GM06990 (cell line): Measurements from ENCODE around the gene UCN2.
"Not testable (repeated sequence)": the region's sequence is repeated elsewhere in the genome, so short reads cannot be mapped to it uniquely, and the experiment has no call there.

Experiments
- DNase-seq: peaks from one replicate; pipeline ENCODE4 v3.0.0-alpha.2; 2011; ENCODE audit not compliant: insufficient read length; ENCODE audit errors: extremely low read depth
- H3K27me3 ChIP-seq: replicated peaks from 2 replicates; pipeline ENCODE4 v1.6.0; 2011; ENCODE audit warnings: low read length; ENCODE audit not compliant: control insufficient read depth, insufficient read depth
- H3K36me3 ChIP-seq: 2 replicates; pipeline ENCODE4 v1.5.1; 2011; ENCODE audit warnings: low read length; ENCODE audit not compliant: control insufficient read depth, insufficient read depth
- H3K4me3 ChIP-seq: replicated peaks from 2 replicates; pipeline ENCODE4 v1.5.1; 2011; ENCODE audit warnings: low read depth, mild to moderate bottlenecking, control low read depth, low read length
- TF ChIP-seq, protein P1 (sequence below): IDR thresholded peaks from 2 replicates; pipeline ENCODE4 v1.5.1; 2011; ENCODE audit warnings: low read length, control low read depth, mild to moderate bottlenecking, inconsistent platforms; ENCODE audit not compliant: insufficient read depth, poor library complexity, severe bottlenecking

UCN2 gene

DNA sequence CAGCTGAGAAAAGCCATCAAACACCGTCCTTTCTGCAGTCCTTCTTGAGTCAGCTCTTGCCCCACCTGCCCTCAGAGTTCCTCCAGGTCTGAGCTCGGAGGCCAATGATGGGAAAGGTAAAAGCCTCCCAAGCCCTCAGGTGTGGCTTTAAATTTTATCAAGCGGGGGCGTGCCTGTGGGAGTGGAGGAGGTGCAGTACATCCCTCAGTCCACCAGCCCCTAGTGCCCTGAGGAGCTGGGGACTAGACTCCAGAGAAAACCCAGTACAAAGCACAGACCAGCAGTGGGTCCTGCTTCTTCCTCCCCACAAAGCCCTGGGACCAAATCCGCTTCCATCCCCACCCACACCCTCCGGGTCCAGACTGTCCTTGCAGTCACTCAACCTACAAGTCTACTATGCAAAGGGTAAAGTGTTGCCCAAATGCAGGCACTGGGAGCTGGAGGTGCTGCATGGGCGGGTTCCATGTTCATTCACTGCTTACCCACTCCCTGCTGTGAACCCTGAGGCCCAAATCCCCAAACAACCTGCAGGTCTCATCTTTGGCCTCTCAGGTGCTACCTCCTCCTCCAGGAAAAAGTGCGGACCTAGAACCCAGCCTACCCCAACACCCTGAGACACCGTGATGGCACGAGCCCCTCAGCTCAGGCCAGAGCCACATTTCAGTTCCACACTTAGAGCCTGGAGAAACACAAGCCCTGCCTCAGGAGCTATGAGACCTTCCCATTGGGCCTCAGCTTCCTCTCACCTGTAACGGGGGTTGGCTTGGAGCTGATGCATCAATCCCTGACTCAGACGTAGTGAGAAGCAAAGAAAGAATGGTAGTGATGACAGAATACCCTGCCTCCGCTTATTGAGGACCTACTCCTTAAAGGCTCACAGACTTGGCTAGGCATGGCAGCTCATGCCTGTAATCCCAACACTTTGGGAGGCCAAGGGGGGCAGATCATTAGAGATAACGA lies 9.4 kb downstream of the UCN2 start:
- DNase-seq, result no peak
- TF ChIP-seq, protein P1, sequence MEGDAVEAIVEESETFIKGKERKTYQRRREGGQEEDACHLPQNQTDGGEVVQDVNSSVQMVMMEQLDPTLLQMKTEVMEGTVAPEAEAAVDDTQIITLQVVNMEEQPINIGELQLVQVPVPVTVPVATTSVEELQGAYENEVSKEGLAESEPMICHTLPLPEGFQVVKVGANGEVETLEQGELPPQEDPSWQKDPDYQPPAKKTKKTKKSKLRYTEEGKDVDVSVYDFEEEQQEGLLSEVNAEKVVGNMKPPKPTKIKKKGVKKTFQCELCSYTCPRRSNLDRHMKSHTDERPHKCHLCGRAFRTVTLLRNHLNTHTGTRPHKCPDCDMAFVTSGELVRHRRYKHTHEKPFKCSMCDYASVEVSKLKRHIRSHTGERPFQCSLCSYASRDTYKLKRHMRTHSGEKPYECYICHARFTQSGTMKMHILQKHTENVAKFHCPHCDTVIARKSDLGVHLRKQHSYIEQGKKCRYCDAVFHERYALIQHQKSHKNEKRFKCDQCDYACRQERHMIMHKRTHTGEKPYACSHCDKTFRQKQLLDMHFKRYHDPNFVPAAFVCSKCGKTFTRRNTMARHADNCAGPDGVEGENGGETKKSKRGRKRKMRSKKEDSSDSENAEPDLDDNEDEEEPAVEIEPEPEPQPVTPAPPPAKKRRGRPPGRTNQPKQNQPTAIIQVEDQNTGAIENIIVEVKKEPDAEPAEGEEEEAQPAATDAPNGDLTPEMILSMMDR, result no peak
- Histone ChIP-seq H3K36me3 (peaks cover 3% of the 10 kb centered on the region), H3K4me3 (no peak overlapping the region), H3K27me3 (no peaks in the 10 kb centered on the region)

- Histone ChIP-seq H3K4me3 (no peak overlapping the region), H3K36me3 (peaks cover 3% of the 10 kb centered on the region), H3K27me3 (no peaks in the 10 kb centered on the region)
- no peak for DNase-seq
- TF ChIP-seq, protein P1, result no peak
Measured at GRCh38 chr3:48553361-48553760, 10.2 kb downstream of the UCN2 start.

DNA sequence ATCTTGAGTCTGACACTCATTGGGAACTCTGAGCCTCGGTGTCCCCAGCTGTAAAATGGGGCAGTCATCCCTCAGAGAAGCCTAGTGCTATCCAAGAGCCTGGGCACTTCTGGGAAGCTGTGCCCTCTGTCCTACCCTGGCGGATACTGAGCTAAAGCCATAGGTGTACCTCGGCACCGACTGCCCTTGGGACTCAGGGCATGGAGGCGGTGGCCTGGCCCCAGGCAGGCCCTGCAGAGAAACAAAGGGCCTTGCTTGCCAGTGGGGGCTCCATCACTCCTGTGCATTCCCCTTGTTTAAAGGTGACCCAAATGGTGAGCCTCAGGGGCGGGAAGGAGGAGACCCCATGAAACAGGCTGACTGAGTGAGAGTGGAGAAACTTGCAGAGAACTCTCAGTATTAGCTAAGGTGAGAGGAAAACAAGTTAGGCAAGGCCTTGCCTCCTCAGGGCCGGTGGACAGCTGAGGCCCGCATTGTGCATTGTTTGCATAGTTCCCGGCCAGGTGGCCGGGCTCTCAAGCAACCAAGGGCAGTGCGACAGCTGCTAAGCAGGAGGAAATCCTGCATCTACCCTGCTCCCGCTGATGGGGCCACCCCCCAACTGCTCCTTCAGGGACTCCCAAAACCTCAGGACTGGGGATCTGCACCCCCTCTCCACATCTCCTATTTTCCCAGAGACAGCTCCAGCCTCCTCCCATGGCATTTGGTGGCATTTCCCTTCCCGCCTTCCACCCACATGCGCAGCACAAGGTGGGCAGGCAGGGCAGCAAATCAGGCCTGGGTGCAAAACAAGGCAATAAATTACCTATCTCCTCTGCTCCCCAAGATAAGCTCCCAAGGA lies 11.2 kb downstream of the UCN2 start:
- H3K36me3 ChIP-seq, result peaks cover 3% of the 10 kb centered on the region
- no peak for DNase-seq
- TF ChIP-seq, protein P1, result no peak
- H3K27me3 ChIP-seq, result no peaks in the 10 kb centered on the region
- no peak overlapping the region for H3K4me3 ChIP-seq

DNA sequence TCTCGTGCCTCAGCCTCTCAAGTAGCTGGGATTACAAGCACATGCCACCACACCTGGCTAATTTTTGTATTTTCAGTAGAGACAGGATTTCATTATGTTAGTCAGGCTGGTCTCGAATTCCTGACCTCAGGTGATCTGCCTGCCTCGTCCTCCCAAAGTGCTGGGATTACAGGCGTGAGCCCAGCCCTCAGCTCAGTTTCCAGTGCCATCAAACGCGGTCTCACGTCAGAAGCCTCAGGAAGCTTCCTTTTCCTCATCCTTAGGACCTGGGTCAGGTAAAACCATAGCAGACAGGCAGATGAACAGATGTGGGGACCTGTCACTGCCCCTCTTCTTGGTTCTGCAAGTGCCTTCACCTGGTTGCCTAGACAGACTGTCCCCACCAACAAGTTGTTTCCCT lies 11.9 kb downstream of the UCN2 start:
- H3K4me3 ChIP-seq, DNase-seq, H3K36me3 ChIP-seq, H3K27me3 ChIP-seq: not testable (repeated sequence)

- no peak overlapping the region for H3K4me3 ChIP-seq
- DNase-seq, result peak; percentile 58
- H3K27me3 ChIP-seq, result no peaks in the 10 kb centered on the region
- H3K36me3 ChIP-seq, result no peaks in the 10 kb centered on the region; the same call in 1 of the 2 replicates
- TF ChIP-seq, protein P1, result peak; percentile 97
Measured at GRCh38 chr3:48548729-48549705, 14.6 kb downstream of the UCN2 start.
